CD4-positive, alpha-beta T cell treated with Interleukin-4 for 4 hours (primary cell): Measurements from ENCODE around the gene PCAT6.
A peak's percentile ranks its signal among the peaks of the same experiment; 100 is the strongest.

Experiments used
- DNase-seq: peaks from one replicate; pipeline ENCODE4 v3.0.0-alpha.2; 2020

Gene PCAT6

GRCh38 chr1:202852163-202852904, 41.6 kb downstream of the PCAT6 start:
- DNase-seq, result peak; percentile 33

- DNase-seq, result no peak
Measured at GRCh38 chr1:202854787-202855186, 44.0 kb downstream of the PCAT6 start.

GRCh38 chr1:202856014-202856413, 45.3 kb downstream of the PCAT6 start:
- DNase-seq, result no peak

GRCh38 chr1:202857136-202857610, 46.4 kb downstream of the PCAT6 start:
- DNase-seq, result no peak

GRCh38 chr1:202858331-202858730, 47.6 kb downstream of the PCAT6 start:
- no peak for DNase-seq

- DNase-seq, result no peak
Measured at GRCh38 chr1:202858789-202859414, 48.1 kb downstream of the PCAT6 start.

- no peak for DNase-seq
Measured at GRCh38 chr1:202860744-202861419, 50.1 kb downstream of the PCAT6 start.
